ENCODE measurements around the gene PLK3. TPM values are rescaled to one million over a fixed set of nuclear protein-coding genes. Genes with fewer than 3 reads are reported as not detected.
A peak's percentile ranks its signal among the peaks of the same experiment; 100 is the strongest.

The PLK3 gene
- total and polyA plus RNA-seq, 9 of the 15 experiments (the other 6 are each of a cell fraction or from before 2014, with no cell fraction given): 0.52 to 22.7 (median 11.0) TPM

DNA sequence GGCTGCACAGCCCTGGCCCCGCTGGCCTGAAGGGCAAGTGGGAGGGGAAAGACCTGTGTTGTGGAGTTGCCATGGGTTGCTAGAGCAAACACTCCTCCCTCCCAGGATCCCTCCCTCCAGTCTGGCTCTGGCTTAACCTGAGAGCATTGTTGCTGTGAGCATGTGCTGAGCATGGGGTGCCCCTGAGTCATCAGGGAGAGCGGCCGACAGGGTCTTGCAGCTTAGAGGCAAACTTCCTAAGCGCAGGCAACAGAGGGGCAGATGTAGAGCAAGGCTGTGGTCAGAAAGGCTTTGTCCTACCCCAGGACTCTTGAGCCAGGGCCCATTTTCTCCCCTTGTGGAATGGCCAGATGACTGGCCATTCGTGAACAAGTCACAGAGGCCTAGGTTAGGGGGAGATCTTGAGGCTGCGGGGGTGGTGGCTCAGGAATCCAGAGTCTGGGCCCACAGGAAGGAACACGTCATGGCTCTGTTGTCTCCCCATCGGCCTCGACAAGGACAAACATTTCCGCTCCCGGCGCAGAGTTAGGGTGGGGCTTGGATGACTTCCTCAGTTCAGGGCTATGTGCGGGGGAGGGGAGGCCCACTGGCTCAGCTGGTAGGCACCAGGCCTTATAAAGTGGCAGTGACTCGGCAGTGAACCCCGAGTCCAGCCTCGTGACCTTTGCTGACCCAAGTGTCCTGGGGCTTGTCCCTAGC lies 7.3 kb downstream of the PLK3 start (continued):
- TF ChIP-seq ZNF695 (CRISPR knock-in tag; IDR thresholded peaks at IDR 0.05): no peak; the same call in 1 of the 2 replicates
- peak; percentile 77 for TF ChIP-seq CXXC5 (CRISPR knock-in tag; IDR thresholded peaks at IDR 0.05)
- TF ChIP-seq SMARCE1 (IDR thresholded peaks at IDR 0.05): peak; percentile 91
- peak; percentile 55 for TF ChIP-seq ZNF79 (CRISPR knock-in tag; IDR thresholded peaks at IDR 0.05; ENCODE audit: low read depth)
- TF ChIP-seq, protein P1, sequence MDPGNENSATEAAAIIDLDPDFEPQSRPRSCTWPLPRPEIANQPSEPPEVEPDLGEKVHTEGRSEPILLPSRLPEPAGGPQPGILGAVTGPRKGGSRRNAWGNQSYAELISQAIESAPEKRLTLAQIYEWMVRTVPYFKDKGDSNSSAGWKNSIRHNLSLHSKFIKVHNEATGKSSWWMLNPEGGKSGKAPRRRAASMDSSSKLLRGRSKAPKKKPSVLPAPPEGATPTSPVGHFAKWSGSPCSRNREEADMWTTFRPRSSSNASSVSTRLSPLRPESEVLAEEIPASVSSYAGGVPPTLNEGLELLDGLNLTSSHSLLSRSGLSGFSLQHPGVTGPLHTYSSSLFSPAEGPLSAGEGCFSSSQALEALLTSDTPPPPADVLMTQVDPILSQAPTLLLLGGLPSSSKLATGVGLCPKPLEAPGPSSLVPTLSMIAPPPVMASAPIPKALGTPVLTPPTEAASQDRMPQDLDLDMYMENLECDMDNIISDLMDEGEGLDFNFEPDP (CRISPR knock-in tag; IDR thresholded peaks at IDR 0.05): 0 out of 2 replicates have a peak, but pooled peaks have one; percentile 22
- TF ChIP-seq NCOA6 (IDR thresholded peaks at IDR 0.05): no peak
- TF ChIP-seq NFXL1 (CRISPR knock-in tag; IDR thresholded peaks at IDR 0.05): peak; percentile 73; the same call in 1 of the 2 replicates
- TF ChIP-seq, protein P2, sequence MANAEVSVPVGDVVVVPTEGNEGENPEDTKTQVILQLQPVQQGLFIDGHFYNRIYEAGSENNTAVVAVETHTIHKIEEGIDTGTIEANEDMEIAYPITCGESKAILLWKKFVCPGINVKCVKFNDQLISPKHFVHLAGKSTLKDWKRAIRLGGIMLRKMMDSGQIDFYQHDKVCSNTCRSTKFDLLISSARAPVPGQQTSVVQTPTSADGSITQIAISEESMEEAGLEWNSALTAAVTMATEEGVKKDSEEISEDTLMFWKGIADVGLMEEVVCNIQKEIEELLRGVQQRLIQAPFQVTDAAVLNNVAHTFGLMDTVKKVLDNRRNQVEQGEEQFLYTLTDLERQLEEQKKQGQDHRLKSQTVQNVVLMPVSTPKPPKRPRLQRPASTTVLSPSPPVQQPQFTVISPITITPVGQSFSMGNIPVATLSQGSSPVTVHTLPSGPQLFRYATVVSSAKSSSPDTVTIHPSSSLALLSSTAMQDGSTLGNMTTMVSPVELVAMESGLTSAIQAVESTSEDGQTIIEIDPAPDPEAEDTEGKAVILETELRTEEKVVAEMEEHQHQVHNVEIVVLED (CRISPR knock-in tag; IDR thresholded peaks at IDR 0.05): peak; percentile 39; the same call in 1 of the 2 replicates
- no peak for TF ChIP-seq SMC3 (conservative IDR thresholded peaks at IDR 0.05; ENCODE audit: insufficient read depth, low read depth, low read length)
- 0 out of 2 replicates have a peak, but pooled peaks have one; percentile 68 for TF ChIP-seq ZBTB7A (IDR thresholded peaks at IDR 0.05; ENCODE audit: borderline replicate concordance, control insufficient read depth, low read depth, low read length)
- no peak for TF ChIP-seq ZZZ3 (IDR thresholded peaks at IDR 0.05)
- no peak for TF ChIP-seq SAFB2 (IDR thresholded peaks at IDR 0.05; ENCODE audit: borderline replicate concordance, low read depth, low read length, severe bottlenecking)
- TF ChIP-seq, protein P3, sequence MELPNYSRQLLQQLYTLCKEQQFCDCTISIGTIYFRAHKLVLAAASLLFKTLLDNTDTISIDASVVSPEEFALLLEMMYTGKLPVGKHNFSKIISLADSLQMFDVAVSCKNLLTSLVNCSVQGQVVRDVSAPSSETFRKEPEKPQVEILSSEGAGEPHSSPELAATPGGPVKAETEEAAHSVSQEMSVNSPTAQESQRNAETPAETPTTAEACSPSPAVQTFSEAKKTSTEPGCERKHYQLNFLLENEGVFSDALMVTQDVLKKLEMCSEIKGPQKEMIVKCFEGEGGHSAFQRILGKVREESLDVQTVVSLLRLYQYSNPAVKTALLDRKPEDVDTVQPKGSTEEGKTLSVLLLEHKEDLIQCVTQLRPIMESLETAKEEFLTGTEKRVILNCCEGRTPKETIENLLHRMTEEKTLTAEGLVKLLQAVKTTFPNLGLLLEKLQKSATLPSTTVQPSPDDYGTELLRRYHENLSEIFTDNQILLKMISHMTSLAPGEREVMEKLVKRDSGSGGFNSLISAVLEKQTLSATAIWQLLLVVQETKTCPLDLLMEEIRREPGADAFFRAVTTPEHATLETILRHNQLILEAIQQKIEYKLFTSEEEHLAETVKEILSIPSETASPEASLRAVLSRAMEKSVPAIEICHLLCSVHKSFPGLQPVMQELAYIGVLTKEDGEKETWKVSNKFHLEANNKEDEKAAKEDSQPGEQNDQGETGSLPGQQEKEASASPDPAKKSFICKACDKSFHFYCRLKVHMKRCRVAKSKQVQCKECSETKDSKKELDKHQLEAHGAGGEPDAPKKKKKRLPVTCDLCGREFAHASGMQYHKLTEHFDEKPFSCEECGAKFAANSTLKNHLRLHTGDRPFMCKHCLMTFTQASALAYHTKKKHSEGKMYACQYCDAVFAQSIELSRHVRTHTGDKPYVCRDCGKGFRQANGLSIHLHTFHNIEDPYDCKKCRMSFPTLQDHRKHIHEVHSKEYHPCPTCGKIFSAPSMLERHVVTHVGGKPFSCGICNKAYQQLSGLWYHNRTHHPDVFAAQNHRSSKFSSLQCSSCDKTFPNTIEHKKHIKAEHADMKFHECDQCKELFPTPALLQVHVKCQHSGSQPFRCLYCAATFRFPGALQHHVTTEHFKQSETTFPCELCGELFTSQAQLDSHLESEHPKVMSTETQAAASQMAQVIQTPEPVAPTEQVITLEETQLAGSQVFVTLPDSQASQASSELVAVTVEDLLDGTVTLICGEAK (IDR thresholded peaks at IDR 0.05): peak; percentile 80
- TF ChIP-seq, protein P3 (CRISPR knock-in tag; IDR thresholded peaks at IDR 0.05): no peak
